Kidney (tissue), 14 donors: Measurements from ENCODE around the gene ADPRH. TPM values are rescaled to one million over a fixed set of nuclear protein-coding genes. Genes with fewer than 3 reads are reported as not detected.

Experiments
- DNase-seq, 5 donors: peaks; one replicate each; pipeline ENCODE4 v3.0.0-alpha.2; 2013 to 2020
- FAIRE-seq: peaks from 2 replicates; lab custom pipeline; 2012; peaks lifted over from hg19 to GRCh38; lab: Jason Lieb, UNC
- H3K27ac ChIP-seq, 2 donors: one replicate each; pipeline ENCODE4 v1.7.0; 2013; ENCODE audit warnings: low read depth in 2 of 2, low read length in 2 of 2, inconsistent platforms in 1 of 2
- H3K27me3 ChIP-seq: one replicate; pipeline ENCODE4 v1.7.1; 2013; ENCODE audit warnings: low read length, inconsistent platforms; ENCODE audit not compliant: control insufficient read depth, insufficient read depth
- H3K36me3 ChIP-seq, 3 donors: one replicate each; pipeline versions ENCODE4 v1.7.0 to v1.7.1; 2013; ENCODE audit warnings: low read length in 3 of 3, control low read depth in 1 of 3, inconsistent platforms in 1 of 3; ENCODE audit not compliant: insufficient read depth in 3 of 3, control insufficient read depth in 2 of 3
- H3K4me1 ChIP-seq, 3 donors: one replicate each; pipeline versions ENCODE4 v1.7.0 to v1.7.1; 2013; ENCODE audit warnings: low read length in 3 of 3, inconsistent platforms in 1 of 3, low read depth in 1 of 3; ENCODE audit not compliant: control insufficient read depth in 2 of 3, insufficient read depth in 2 of 3
- H3K4me3 ChIP-seq, 3 donors: one replicate each; pipeline versions ENCODE4 v1.7.0 to v1.8.1; 2013; ENCODE audit warnings: low read length in 3 of 3, control low read depth in 1 of 3, inconsistent platforms in 1 of 3
- H3K9ac ChIP-seq, 3 donors: one replicate each; pipeline versions ENCODE4 v1.7.0 to v1.7.1; 2013; ENCODE audit warnings: low read length in 3 of 3, control low read depth in 1 of 3, inconsistent platforms in 1 of 3
- H3K9me3 ChIP-seq, 3 donors: one replicate each; pipeline versions ENCODE4 v1.7.0 to v1.7.1; 2013; ENCODE audit warnings: low read length in 3 of 3, control low read depth in 1 of 3, inconsistent platforms in 1 of 3; ENCODE audit not compliant: control insufficient read depth in 2 of 3, insufficient read depth in 1 of 3
- intact Hi-C: fragments of 100-400 bp; cut with DNase I; formaldehyde crosslinking; loops from one replicate; pipeline ENCODE4 v1.11.1; 2022
- polyA plus RNA-seq: library from polyadenylated mRNA; stranded (reverse); fragments of 350-450 nt; fragmentation: Illumina TruSeq; extraction: RNeasy Lipid Tissue Mini Kit (QIAGEN cat#74804); gene quantifications from one replicate; pipeline ENCODE4 v1.2.3, GENCODE V29; 2014; ENCODE audit warnings: low read depth, low replicate concordance; ENCODE audit not compliant: insufficient read depth
- total RNA-seq: library from RNA; stranded (reverse); fragmentation: NEBNext Ultra II Directional; extraction: Animal tissue kit (Norgen Biotek cat#: 25700); gene quantifications from one replicate; pipeline ENCODE4 v1.2.1, GENCODE V29; 2021
- TF ChIP-seq, protein P1 (sequence below): IDR thresholded peaks from 3 replicates; pipeline ENCODE4 v1.5.1; 2012; ENCODE audit warnings: mild to moderate bottlenecking, moderate library complexity, borderline replicate concordance; ENCODE audit not compliant: insufficient read depth; ENCODE audit errors: extremely low read depth
- donor health status: control.
- donor health status: control.
- donor health status: control.
- donor health status: control.
- donor health status: control.
- donor health status: DM: yes; HTN: yes; CAD: no.
- donor health status: Normal renal cell carcinoma (clear cell type).

ADPRH gene
- total and polyA plus RNA-seq, 2 donors from 2014 or later = 5.2 to 15.0 TPM

DNA sequence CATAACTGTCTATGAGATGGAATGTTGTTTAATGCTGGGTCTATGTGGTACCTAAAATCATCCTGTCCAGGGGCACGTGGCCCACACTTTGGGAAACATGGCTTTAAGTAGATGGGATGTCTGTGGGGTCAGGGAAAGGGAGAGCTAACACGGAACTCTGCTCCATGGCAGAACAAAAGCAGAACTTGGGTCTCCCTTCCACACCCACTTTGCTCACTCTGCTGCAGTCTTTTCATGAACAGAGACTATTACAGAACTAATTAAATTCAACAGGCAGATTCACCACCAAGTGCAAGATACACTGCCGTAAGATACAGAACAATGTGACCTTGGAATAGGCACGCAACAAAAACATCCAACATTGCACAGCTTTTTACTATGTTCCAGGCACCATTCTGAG, 52.9 kb downstream of the ADPRH start:
- Histone ChIP-seq H3K9ac (no peak overlapping the region), H3K4me1 (peaks cover 2 to 9% (median 3%) of the 10 kb centered on the region in 3 donors), H3K36me3 (no peaks in the 10 kb centered on the region), H3K27ac (no peak overlapping the region), H3K4me3 (no peak overlapping the region), H3K9me3 (no peaks in the 10 kb centered on the region), H3K27me3 (no peaks in the 10 kb centered on the region)
- TF ChIP-seq, protein P1, sequence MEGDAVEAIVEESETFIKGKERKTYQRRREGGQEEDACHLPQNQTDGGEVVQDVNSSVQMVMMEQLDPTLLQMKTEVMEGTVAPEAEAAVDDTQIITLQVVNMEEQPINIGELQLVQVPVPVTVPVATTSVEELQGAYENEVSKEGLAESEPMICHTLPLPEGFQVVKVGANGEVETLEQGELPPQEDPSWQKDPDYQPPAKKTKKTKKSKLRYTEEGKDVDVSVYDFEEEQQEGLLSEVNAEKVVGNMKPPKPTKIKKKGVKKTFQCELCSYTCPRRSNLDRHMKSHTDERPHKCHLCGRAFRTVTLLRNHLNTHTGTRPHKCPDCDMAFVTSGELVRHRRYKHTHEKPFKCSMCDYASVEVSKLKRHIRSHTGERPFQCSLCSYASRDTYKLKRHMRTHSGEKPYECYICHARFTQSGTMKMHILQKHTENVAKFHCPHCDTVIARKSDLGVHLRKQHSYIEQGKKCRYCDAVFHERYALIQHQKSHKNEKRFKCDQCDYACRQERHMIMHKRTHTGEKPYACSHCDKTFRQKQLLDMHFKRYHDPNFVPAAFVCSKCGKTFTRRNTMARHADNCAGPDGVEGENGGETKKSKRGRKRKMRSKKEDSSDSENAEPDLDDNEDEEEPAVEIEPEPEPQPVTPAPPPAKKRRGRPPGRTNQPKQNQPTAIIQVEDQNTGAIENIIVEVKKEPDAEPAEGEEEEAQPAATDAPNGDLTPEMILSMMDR = no peak
- DNase-seq (no peak), FAIRE-seq (no peak)
- intact Hi-C loops = no loop called here

DNA sequence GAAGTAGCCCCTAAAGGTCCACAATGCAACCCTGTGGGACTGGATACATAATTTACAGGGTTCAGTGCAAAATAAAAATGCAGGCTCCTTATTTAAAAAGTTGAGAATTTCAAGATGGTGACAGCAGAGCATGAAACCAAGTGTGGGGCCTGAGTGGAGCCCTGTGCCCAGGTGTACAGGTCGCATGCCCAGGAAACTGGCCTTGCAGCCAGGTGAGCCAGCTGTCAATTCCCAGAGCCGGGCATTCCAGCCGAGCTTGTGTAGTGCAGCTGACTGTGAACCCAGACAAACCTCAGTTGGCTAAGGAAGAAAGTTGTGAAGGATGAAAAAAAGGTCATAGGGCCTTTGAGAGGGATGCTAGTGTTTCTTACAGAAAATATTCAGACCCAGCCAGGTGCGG, 53.5 kb downstream of the ADPRH start:
- no peak overlapping the region for H3K9ac ChIP-seq
- FAIRE-seq (no peak), DNase-seq (no peak)
- intact Hi-C loops = no loop called here
- H3K36me3 ChIP-seq = no peaks in the 10 kb centered on the region
- H3K27ac ChIP-seq = no peak overlapping the region
- no peaks in the 10 kb centered on the region for H3K27me3 ChIP-seq
- TF ChIP-seq, protein P1 = no peak
- H3K9me3 ChIP-seq = no peaks in the 10 kb centered on the region
- H3K4me1 ChIP-seq = peaks cover 3 to 11% (median 6%) of the 10 kb centered on the region in 3 donors
- H3K4me3 ChIP-seq = no peak overlapping the region

DNA sequence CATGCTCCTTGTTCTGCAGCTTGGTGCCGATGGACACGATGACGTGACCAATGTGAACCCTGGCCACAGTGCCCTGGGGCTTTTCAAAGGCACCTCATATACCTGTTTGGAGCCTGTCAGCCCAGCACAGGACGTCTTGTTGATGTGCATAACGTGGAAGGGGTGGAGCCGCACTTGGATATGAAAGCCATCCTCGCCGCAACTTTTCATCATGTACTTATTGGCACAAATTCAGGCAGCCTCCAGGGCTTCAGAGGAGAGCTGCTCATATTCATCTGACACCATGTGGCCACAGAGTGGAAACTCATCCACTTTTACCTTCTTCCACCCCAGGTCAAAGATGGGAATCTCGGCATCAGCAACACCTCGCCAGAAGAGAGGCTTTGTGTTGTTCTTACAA, 56.4 kb downstream of the ADPRH start:
- no peak overlapping the region for H3K9ac ChIP-seq

More for the DNA sequence above, 56.4 kb downstream of the ADPRH start:
- no peak for DNase-seq
- Histone ChIP-seq H3K9me3 (no peaks in the 10 kb centered on the region), H3K4me3 (no peak overlapping the region), H3K4me1 (peaks cover 3 to 11% (median 6%) of the 10 kb centered on the region in 3 donors), H3K27me3 (no peaks in the 10 kb centered on the region), H3K27ac (peak overlapping the region in 1 of 2 donors; percentile 96), H3K36me3 (no peaks in the 10 kb centered on the region)
- no peak for FAIRE-seq
- intact Hi-C loops = no loop called here
- TF ChIP-seq, protein P1 = no peak
